BE2C (cell line): ENCODE data around the gene DDN.

Experiments used
- DNase-seq: peaks from one replicate; pipeline ENCODE4 v3.0.0-alpha.2; 2020
- H3K27me3 ChIP-seq: fragments of 250-450 bp; sonication (Bioruptor Pico); 2 replicates; pipeline ENCODE4 v1.5.1; 2020; ENCODE audit warnings: mild to moderate bottlenecking
- H3K36me3 ChIP-seq: fragments of 250-450 bp; sonication (Bioruptor Pico); 2 replicates; pipeline ENCODE4 v1.5.1; 2020; ENCODE audit warnings: mild to moderate bottlenecking
- H3K4me1 ChIP-seq: fragments of 250-450 bp; sonication (Bioruptor Pico); 2 replicates; pipeline ENCODE4 v1.5.1; 2020
- H3K4me3 ChIP-seq: 2 replicates; pipeline ENCODE4 v1.5.1; 2011; ENCODE audit warnings: low read depth, low read length
- H3K9me3 ChIP-seq: fragments of 250-450 bp; sonication (Bioruptor Pico); 2 replicates; pipeline ENCODE4 v1.5.1; 2020
- TF ChIP-seq, protein P1 (sequence below): IDR thresholded peaks from 2 replicates; pipeline ENCODE4 v1.5.1; 2012; ENCODE audit warnings: mild to moderate bottlenecking, low read depth, low read length

Gene DDN

DNA sequence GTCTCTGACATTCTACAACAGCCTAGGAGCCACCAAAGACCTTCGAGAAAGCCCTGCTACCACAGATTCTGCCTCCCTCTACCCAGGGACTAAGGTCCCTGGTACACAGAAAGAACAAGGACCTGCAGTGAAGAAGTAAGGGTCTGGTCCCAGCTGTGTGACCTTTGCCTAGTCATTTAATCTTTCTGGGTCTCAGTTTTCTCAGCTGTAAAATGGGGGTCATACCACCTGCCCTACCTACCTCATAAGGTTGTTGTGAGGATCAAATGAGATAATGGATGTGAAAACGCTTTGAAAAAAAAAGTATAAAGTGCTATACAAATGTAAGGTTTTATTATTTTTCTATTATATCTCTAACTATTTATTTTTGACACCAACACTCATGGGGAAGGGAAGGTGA lies 24.6 kb upstream of the DDN start:
- no peak for DNase-seq
- TF ChIP-seq, protein P1, sequence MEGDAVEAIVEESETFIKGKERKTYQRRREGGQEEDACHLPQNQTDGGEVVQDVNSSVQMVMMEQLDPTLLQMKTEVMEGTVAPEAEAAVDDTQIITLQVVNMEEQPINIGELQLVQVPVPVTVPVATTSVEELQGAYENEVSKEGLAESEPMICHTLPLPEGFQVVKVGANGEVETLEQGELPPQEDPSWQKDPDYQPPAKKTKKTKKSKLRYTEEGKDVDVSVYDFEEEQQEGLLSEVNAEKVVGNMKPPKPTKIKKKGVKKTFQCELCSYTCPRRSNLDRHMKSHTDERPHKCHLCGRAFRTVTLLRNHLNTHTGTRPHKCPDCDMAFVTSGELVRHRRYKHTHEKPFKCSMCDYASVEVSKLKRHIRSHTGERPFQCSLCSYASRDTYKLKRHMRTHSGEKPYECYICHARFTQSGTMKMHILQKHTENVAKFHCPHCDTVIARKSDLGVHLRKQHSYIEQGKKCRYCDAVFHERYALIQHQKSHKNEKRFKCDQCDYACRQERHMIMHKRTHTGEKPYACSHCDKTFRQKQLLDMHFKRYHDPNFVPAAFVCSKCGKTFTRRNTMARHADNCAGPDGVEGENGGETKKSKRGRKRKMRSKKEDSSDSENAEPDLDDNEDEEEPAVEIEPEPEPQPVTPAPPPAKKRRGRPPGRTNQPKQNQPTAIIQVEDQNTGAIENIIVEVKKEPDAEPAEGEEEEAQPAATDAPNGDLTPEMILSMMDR: no peak
- H3K36me3 ChIP-seq: peaks cover 72% of the 10 kb centered on the region
- no peaks in the 10 kb centered on the region for H3K9me3 ChIP-seq
- no peaks in the 10 kb centered on the region for H3K27me3 ChIP-seq
- no peak overlapping the region for H3K4me3 ChIP-seq
- no peaks in the 10 kb centered on the region for H3K4me1 ChIP-seq

DNA sequence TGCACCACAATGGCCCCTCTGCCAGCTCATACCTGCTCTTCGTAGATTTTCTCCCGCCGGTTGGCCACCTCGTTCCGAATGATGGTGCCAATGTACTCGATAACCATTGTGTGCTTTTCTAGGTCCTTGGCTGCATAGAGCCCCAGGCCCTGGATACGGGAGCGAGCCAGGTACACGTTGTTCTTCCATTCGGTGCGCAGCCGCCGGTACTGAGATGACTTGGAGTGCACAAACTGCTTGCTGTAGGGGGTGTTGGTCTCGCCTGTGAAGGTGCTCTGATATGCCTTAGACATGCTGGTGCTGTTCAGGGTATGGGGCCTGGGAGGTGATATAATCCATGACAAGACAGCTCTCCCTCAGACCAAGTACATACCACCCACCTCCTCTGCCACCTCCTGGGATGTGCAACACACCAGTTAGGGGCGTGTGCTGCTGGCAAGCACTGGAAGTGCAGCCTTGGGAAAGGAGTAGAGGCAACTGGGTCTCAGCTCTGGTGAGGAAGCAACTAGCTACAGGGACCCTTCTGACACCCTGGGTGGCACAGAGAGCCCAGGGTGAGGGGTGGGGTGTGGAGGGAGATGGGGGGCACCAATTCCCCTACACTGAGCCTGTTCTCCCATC lies 23.5 kb upstream of the DDN start:
- Histone ChIP-seq H3K9me3 (no peaks in the 10 kb centered on the region), H3K4me3 (no peak overlapping the region), H3K36me3 (peaks cover 60% of the 10 kb centered on the region), H3K27me3 (no peaks in the 10 kb centered on the region), H3K4me1 (no peaks in the 10 kb centered on the region)
- no peak for DNase-seq
- TF ChIP-seq, protein P1: no peak

DNA sequence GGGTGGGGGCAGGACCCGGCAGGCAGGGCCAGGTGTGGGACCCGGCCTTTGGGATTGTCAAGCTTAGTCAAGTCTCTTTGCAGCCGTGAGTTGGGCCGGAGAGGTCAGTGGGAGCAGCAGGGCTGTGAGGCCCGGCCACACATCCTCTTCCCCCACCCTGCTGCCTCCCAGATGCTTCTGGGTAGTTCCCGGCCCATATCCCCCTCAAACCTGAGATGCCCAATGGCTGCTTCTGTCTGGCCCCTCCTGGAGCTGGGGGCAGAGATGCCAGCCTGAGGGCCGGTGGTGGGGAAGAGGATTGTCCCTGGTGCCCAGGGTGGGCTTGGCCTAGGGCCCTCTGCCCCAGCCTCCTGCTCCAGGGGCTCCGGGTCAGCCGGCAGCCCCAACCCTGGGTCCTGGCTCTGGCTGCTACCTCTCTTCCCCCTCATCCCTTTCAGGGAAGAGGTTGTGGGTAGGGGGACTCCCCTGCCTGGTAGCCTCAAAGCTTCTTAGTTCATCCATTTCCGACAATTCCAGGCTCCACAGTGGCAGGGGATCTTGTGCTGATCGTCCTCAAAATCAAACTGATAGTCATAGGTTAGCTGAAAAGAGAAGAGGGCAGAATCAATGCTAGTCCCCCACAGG lies 22.2 kb upstream of the DDN start:
- no peaks in the 10 kb centered on the region for H3K27me3 ChIP-seq
- H3K9me3 ChIP-seq: no peaks in the 10 kb centered on the region
- no peak for DNase-seq
- TF ChIP-seq, protein P1: no peak
- no peaks in the 10 kb centered on the region for H3K4me1 ChIP-seq
- H3K36me3 ChIP-seq: peaks cover 51% of the 10 kb centered on the region
- no peak overlapping the region for H3K4me3 ChIP-seq

- Histone ChIP-seq H3K4me3 (no peak overlapping the region), H3K4me1 (no peaks in the 10 kb centered on the region), H3K9me3 (no peaks in the 10 kb centered on the region), H3K36me3 (peaks cover 41% of the 10 kb centered on the region), H3K27me3 (no peaks in the 10 kb centered on the region)
- TF ChIP-seq, protein P1: no peak
- DNase-seq: no peak
These were observed 21.3 kb upstream of the DDN start for GRCh38 chr12:49020441-49020840.

DNA sequence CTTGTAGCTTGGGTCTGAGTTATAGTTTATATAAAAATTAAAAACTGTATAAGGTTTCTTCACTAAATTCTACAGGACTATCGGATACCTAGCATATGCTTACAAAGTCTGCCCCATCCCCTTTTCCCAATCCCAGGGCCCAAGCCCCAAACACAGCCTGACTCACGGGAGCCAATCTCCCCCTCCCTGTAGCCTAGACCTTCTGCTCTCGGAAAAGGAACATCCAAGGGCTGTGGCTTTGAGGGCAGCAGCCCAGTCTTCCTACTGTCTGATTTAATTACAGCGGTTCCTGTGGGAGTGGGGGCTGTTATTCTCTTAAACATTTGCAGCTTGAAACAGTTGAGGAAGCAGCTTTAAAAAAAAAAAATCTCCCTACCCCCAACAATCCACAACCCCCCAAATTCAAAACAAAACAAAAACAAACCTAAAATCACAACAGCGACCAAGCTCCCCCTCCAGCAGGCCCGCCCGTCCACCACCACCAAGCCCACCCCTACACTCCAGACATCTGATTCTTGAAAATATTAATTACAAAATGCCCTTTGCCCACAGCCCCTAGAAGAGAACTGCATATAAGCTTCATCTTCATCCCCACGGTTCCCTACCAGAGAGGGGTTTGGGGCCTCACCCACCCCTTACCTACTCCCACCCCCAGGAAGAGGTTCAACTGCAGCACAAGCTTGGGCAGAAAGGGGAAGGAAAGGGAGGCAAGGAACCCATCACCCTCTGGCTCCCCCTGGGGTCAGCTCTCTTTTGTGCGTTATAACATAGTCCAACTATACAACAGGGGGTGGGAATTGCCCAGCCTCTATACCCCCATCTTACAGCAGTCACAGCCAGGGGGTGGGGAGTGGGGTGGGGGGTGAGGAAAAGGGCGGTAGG lies 20.5 kb upstream of the DDN start:
- TF ChIP-seq, protein P1: peak; percentile 64
- H3K4me3 ChIP-seq: peak overlapping the region; percentile 79
- H3K36me3 ChIP-seq: peaks cover 34% of the 10 kb centered on the region
- peak; percentile 64 for DNase-seq
- no peaks in the 10 kb centered on the region for H3K9me3 ChIP-seq
- no peaks in the 10 kb centered on the region for H3K27me3 ChIP-seq
- H3K4me1 ChIP-seq: no peaks in the 10 kb centered on the region

- TF ChIP-seq, protein P1: no peak
- DNase-seq: no peak
- peak overlapping the region; percentile 79 for H3K4me3 ChIP-seq
- no peaks in the 10 kb centered on the region for H3K9me3 ChIP-seq
- peaks cover 28% of the 10 kb centered on the region for H3K36me3 ChIP-seq
- H3K4me1 ChIP-seq: no peaks in the 10 kb centered on the region
- no peaks in the 10 kb centered on the region for H3K27me3 ChIP-seq
These were observed 19.9 kb upstream of the DDN start for GRCh38 chr12:49019120-49019430.
